ENCODE measurements around the gene AMZ2.

AMZ2 gene

DNA sequence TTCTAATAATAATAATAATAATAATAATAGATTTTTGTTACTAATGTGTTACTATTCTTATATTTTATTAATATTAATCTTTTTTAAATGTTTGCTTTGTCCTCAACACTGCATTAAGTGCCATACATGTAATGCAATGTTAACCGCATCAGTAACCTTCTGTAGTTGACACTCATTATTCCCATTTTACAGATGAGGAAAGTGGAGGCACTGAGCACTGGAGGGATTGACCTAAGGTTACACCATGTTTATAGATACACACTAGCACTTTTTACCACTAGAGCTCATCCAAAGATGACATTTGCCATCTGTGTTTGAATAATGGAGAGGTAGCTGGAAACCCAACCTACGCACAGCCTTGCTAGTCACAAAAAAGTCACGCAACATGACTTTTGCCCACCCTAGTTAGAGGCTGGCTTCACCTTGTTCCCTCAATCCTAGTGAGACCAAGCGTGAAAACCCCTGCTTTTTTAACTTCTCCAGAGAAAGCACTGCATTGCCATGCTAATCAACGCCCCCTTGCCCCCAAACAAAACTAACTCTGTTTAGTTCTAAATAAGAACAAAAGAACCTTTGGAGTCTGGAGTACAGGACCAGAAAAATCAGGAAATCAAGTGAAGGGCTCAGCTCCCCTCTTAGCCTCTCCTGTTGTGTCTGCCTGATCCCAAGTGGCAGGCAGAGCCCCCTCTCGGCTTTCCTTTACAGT, 45.8 kb downstream of the AMZ2 start:
- no peak for DNase-seq

DNA sequence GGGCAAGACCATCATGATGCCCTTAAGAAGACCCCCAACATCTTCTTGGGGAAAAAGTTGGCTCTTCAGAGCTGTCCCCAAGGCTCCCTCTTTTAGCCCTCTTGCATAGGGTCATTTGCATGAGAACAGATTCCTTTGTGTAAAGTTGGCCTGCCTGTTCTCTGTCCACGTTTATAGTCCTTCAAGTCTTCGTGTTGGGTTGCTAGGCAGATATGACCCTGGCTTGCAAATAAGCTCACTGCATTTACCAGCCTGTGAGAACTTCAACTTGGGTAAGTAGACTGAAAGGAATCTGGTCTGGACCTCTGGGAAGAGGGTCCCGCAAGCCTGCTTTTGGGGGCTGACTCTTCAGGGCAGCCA, 46.3 kb downstream of the AMZ2 start:
- no peak for DNase-seq

DNA sequence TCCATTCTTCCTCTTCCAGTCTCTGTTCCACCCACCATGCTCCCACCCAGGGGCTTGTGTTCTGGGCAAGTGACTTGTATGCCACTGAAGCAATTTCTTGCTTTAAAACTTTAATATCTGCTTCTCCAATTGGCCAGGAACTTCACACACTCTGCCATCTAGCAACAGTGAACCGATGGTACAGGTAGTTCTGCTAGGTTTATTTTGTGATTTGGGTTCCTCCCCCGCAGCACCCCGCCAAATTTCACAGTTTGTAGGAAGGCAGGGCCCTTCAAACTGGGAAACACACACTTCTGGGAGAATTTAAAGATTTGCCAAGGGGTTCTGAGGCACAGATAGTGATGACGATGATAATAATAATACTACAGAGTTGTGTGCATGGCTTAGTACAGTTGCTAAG, 46.8 kb downstream of the AMZ2 start:
- DNase-seq: no peak

DNA sequence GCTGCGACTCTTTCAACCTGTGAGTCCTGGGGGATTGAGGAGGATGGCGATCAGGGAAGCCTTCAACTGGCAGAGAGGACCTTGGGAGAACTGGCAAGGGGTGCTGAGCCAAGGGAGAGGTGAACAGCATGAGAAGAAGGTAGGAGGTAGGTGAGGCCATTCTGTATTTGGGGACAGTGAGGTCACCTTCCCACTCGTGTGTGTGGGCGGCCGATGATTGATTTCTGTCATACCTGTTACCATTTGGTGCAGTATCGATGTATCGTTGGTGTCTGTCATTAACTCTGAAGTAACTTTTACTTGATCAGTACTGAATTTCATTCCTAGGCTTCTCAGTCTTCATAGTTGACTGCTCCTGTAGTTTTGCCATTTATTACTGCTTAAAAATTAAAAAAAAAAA, 47.2 kb downstream of the AMZ2 start:
- DNase-seq: no peak

DNA sequence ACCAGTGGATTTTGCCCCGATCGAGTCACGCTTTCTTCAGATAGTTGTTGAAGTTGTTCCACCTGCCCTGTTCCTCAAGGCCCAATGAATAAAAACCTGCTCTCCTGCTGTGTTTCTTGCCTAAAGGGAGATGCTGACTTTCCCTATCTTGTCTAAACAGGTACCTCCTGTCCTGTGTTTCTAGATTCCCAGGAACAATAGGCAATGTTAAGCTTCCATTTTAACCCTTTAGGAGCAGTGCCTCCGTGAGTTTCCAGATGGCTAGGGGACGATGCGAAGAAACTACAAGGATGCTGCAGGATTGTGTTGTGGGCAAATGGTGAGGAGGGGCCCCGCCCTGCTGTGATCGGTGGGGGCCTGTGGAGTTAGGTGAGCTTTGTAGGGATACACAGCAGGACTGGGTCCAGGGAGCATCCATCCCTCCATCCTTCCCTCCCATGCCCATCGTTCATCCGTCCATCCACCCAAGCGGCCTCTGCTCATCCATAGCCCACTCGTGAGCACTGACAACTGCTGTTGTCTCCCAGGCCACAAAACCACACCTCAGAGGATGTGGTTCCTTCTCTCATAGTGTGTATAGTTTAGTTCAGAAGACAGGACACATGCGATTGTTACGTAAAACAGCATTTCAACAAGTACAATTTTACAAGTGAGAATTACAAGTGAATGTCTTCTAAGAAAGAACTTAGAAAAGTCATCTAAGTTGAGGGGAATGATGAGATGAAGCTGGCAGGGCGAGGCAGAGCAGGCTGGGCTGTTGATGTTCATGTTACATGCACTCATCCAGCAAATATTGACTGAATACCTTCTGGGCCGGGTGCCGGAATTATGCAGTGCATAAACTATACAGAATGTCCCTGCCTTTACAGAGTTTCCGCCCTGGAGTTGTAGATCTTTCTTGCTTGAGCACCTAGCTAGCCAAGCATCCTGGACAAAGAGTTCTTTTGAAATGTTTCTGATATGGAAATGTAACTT, 48.7 kb downstream of the AMZ2 start:
- peak; percentile 69 for DNase-seq

DNA sequence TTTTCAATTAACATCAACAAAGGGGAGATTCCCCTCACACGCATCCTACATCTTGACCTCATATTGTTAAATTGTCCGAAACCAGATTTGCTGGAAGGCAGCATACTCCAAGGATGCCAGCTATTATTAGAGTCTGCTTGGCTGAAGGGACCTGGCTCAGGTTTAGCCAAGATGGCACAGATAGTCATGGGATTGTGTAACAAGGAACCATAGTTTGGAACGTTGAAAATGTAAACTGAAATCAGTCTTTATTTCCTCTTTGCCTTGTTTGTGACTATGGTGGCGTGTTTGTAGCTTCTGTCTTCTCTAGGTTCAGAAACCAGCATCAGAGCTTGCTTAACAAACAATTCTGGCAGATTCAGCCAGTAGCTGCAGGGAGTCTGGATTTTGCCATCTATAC, 49.4 kb downstream of the AMZ2 start:
- DNase-seq: no peak

DNA sequence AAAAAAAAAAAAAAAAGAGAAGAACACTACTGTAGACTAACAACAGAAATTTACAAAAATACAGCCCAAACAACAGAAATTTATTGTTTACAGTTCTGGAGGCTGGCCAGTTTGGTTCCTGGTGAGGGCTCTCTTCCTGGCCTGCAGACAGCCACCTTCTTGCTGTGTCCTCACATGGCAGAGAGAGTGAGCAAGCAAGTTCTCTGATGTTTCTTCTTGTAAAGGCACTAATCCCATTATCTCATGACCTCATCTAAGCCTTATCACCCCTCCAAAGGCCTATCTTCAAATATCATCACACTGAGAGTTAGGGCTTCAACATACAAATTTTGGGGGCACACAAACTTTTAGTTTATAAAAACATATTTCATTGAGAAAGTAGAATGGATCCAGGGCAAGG, 50.8 kb downstream of the AMZ2 start:
- DNase-seq: peak; percentile 7

DNA sequence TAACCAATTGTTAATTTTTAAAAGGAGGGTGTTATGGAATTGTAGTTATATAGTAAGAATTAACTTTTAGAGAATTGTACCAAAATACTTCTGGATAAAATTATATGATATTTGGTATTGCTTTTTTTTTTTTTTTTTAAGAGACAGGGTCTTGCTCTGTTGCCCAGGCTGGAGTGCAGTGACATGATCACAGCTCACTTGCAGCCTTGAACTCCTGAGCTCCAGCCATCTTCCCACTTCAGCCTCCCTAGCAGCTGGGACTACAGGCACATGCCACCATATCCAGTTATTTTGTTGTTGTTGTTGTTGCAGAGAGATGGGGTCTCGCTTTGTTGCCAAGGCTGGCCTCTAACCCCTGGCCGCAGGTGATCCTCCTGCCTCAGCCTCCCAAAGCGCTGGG, 52.0 kb downstream of the AMZ2 start:
- no peak for DNase-seq

DNA sequence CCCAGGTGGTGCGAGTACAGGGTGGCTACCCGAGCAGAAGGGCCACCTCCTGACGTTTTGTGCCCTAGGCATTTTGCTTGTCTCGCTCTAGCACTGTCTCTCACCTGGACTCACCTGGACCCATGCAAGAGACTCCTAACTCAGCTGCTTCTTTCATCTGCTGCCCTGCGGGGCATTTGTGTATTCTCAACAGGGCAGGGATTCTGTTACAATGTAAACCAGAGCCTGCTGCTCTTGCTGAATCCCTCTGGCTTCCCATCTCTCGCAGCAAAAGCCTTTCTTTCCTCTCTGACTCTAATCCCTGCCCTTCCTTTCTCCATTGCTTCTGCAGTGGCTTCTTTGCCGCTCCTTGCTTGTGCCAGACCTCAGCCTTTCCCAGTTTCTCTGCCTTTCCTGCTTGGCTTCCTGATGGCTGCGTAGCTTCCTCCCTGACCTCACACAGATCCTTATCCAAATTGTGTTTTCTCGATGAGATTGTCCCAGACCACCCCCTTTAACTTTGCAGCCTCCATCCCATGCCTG, 53.7 kb downstream of the AMZ2 start:
- DNase-seq: no peak

DNA sequence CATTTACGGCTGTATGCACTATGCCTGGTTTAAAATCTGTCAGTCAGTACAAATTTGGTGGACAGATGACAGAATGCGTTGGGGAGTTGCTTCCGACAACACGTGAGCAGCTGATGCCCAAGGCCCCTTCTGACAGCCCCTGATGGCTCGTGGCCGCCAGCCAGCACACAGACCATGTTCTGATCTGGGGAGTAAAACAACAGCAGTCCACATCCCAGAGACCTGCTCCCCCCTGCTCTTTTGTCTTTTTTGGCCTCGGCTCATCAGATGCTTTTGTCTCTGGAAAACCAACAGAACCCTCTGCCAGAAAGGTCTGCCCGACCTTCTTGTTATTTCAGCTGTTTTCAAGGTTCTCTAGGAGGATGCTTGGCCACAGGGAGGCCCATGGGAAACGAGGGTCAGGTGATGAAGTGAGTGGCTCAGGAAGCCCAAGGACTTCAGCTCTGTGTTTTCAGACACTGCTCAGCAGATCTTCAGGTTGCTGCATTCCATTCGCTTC, 54.3 kb downstream of the AMZ2 start:
- no peak for DNase-seq

DNA sequence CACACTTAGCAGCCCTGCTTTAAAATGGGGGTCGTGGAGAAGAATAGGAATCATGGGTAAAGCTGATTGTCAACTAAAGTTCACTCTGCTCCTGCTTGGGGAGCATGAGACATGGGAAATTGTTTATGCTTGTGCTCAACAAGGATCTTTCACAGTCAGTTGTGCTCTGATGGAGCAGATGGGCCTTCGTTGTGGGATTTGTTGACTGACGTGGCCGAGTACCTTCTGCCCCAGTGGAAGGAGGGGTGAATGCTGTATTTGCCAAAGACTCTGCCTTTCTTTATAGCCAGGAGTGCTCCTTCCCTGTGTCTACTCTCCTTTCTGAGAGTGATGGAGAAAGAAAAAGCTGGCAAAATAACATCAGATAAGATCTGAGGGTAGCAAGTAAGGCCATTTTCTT, 54.8 kb downstream of the AMZ2 start:
- no peak for DNase-seq

DNA sequence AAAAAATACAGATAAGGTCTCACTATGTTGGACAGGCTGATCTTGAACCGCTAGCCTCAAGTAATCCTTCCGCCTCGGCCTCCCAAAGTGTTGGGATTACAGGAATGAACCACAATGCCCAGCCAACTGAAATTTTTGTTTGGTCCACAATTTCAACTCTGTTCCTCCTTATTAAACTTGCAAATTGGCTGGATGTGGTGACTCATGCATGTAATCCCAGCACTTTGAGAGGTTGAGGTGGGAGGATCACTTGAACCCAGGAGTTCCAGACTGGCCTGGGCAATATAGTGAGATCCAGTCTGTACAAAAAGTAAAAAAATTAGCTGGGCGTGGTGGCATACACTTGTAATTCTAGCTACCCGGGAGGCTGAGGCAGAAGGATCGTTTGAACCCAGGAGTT, 56.9 kb downstream of the AMZ2 start:
- no peak for DNase-seq

DNA sequence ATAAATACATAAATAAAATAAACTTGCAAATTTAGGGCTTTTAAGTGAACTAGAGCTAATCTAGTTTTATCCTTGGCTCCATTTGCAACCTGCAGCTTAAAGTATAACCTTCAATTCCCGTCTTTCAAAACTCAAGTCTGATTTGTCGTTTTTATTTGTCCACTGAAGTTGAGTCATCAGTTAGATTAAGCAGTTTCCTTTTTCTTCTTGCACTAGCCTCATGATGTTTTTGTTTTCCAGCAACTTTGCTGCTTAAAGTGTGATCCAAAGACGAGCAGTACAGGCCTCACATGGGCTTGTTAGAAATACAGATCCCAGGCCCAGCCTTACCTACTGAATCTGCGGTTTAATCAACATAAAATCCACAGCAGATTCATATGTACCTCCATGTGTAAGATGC, 57.3 kb downstream of the AMZ2 start:
- no peak for DNase-seq
